NCI-H345 treated with DMSO at 0.1 percent for 48 hours (cell line): Measurements from ENCODE around the gene KRTAP21-1.
"Not testable (repeated sequence)": the region's sequence is repeated elsewhere in the genome, so short reads cannot be mapped to it uniquely, and the experiment has no call there.

Experiments used
- DNase-seq: peaks from one replicate; lab custom pipeline; 2025; ENCODE audit not compliant: unreplicated experiment; lab: John Stamatoyannopoulos, UW

The KRTAP21-1 gene

GRCh38 chr21:30755328-30755727 lies at the start of gene KRTAP21-1:
Gene KRTAP21-1 (minus strand): TSS chr21:30755428. CDS start chr21:30755378, 50 bp downstream.
- not testable (repeated sequence) for DNase-seq

DNA sequence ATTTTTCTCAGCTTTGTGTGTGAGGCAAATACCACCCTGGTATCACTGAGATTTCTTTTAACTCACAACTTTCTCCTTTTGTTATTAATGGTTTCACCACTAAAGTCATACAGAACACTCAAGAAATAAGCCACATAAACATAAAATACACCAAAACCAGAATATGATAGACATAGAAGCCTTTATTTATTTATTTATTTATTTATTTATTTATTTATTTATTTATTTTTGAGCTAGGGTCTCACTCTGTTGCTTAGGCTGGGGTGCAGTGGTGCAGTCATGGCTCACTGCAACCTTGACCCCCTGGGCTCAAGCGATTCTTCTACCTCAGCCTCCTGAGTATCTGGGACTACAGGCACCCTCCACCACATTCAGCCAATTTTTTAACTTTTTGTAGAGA lies 45.4 kb upstream of the KRTAP21-1 start:
- no peak for DNase-seq

DNA sequence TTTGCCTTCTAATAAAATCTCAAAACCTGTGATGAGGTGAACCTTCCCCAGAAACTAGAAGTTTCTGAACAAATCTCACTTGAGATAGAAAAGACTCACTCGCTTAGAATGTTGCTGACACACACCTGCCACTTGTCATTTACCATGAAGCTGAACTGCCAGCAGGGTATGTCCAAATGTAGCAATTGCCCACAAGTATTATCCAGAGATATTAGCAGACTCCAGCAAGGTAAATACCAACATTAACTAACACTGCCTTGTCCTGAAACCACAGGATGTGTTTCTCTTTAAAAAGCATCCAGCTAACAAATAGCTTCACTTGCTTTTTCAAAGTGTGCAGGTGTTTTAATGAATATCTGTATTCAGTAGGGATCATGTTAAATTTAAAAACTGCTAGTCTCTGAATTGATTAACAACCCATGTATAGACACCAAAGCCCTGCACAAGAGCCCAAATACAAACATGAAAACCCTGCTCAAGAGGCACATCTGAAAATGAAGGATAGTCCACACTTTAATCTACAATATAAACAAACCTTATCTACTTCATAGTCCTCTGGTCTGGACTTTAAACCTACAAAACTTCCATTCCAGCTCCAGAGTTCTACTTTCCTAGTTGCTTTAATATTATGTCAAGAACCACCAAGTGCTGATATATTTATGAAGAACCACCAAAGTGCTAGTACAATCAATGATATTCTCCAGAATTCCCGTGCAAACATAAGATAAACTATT lies 38.5 kb upstream of the KRTAP21-1 start:
- no peak for DNase-seq

- DNase-seq, result no peak
Measured at GRCh38 chr21:30779249-30779648, 24.0 kb upstream of the KRTAP21-1 start.

DNA sequence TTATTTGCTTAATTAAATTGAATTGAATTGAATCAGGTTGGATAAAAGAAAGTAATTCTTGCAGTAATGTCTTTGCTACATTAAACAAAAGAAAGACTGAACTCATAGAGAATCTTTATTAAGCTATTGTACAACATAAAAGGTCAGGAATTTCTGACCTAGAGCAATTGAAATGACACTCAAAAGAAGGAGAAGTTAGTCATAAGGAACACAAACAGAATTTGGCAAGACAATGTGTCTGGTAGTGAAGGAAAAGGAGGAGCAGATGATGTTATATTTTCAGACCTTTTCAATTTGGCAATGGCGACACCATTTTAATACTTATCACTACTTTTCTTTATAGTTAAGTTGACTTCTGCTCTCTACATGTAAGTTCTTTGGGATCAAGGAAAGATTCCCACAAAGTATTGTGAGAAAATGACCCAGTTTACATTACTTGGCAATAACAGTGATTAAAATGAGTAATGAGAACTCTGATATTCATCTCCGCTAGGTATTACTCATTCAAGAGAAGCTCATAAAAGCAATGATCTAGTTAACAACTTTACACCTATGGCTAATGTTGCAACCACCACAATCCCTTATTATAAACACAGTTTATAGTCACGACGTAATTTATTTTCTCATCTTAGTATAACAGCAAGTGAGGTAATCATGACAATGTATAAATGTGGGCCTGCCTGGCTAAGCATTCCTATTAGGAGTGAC lies 14.7 kb upstream of the KRTAP21-1 start:
- no peak for DNase-seq

GRCh38 chr21:30760776-30761175 lies 5.5 kb upstream of the KRTAP21-1 start:
- no peak for DNase-seq

DNA sequence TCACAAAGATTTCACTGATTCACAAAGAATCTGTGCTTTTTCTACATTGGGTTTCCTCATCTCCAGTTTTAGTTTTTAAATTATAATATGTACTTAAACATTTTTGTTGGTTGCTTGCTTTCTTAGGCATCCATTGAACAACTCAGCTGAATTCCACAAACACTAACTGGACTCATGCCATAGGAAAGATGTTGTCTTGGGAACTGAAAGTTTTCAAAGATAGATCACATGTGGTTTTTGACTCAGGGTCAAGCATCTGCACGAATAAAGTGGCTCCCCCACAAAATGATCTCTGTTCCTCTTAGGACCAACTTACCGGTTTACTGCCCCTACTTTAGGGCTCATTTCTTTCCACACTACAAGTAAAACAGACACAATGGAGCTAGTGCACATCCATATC lies 3.1 kb upstream of the KRTAP21-1 start:
- no peak for DNase-seq

GRCh38 chr21:30747159-30747558 lies 8.1 kb downstream of the KRTAP21-1 start, which contains the start of gene KRTAP21-2:
Gene KRTAP21-2 (minus strand): TSS chr21:30747259. CDS start chr21:30747202, 57 bp downstream.
- DNase-seq, result no peak

DNA sequence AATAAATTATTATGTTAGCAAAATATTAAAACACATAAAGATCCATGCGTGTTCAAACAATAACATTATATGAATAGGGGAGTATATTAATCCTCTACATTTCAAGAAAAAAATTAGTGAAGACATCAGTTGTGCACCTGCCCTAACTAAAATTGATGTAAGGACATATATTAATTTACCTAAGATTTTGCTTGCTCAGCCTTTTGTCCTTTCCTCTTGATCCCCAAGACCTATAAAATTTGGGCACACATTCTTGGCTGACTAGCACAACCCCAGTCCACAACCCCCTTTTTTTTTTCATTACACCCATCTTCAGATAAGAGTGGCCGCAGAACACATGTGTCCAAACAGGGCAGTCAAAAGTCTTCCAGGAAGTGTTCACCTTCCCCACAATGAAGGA lies 14.8 kb downstream of the KRTAP21-1 start:
- no peak for DNase-seq

GRCh38 chr21:30733026-30733425 lies 22.2 kb downstream of the KRTAP21-1 start:
- DNase-seq, result no peak

- DNase-seq, result no peak
Measured at GRCh38 chr21:30726726-30727125, 28.5 kb downstream of the KRTAP21-1 start.

GRCh38 chr21:30719401-30719800 lies 35.8 kb downstream of the KRTAP21-1 start:
- no peak for DNase-seq

GRCh38 chr21:30718239-30718909 lies 36.9 kb downstream of the KRTAP21-1 start, which contains the start of gene KRTAP21-3:
Gene KRTAP21-3 (minus strand): TSS chr21:30718777. CDS start chr21:30718759, 18 bp downstream.
- no peak for DNase-seq

- DNase-seq, result no peak
Measured at GRCh38 chr21:30717105-30717504, 38.1 kb downstream of the KRTAP21-1 start.

DNA sequence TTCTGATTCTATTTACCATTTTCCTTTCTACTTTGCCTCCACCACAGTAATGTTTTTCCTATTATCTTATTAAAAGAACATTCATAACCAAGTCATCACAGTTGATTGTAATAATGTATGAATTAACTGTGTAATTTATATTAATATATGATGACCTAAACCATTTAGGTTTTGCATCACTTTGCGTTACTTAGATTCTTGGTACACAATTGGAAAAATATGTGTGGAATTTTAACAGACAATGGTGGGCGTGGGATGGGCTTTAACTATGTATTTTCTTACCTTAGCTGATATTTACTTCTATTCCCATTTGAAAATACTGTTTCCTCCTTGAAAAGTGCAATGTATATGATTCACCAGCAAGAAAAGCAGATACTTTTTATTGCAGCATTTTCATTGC lies 40.3 kb downstream of the KRTAP21-1 start:
- DNase-seq, result no peak

DNA sequence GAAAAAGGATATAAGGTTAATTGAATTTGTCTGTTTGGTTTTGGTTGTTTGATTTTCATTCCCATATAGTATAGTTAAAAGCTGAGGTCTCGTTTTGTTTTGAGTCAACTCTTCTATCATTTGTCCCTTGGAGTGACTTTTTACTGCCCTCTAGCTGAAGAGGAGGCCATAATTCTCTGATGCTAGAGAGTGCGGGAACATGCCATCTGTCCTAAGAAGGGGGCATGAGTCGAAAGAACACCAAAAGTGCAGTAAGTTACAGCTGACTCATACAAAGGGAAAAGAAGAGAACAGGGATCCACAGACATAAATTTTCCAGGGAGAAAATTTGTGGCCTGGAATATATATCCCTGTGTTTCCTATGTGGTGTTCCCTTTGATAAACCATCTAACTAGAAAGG lies 40.8 kb downstream of the KRTAP21-1 start:
- DNase-seq, result no peak

DNA sequence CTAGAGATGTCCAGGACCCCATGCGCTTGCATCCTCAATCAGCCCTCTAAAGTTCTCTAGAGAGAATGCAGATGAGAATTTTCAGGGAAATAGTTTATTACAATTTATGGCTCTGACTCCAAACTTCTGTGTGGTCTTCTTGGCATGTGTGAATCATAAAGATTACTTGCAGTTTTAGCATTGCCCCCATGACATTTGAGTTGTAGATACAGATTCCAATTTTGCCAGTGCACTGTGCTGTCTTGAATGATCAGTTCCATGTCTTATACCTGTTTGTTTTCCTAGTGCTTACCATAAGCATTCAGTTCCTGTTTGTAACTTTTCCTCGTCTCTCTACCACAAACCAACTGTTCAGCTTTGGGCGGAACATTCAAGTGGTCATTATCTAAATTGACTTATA lies 41.5 kb downstream of the KRTAP21-1 start:
- no peak for DNase-seq

- DNase-seq, result no peak
Measured at GRCh38 chr21:30710499-30710898, 44.7 kb downstream of the KRTAP21-1 start.

DNA sequence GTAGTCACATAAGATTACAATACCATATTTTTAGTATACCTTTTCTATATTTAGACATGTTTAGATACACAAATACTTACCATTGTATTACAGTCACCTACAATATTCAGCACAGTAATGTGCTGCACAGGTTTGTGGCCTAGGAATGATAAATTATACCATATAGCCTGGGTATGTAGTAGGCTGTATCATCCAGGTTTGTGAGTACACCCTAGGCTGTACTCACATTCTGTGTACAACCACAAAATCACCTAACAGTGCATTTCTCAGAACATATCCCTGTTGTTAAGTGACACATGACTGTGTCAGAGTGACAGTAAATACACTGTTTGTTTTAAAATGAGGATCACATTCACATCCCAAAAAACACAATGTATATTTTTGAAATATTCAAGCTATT lies 47.8 kb downstream of the KRTAP21-1 start:
- no peak for DNase-seq
